Smooth muscle cell of bladder (primary cell): Measurements from ENCODE around the gene ZNF770. TPM values are rescaled to one million over a fixed set of nuclear protein-coding genes. Genes with fewer than 3 reads are reported as not detected.

Source experiments
- total RNA-seq: library from RNA; depleted of rRNA; stranded (reverse); fragments of >200 nt; gene quantifications from 2 replicates; pipeline ENCODE4 v1.2.3, GENCODE V29; 2014

Gene ZNF770
- total RNA-seq: 42.4 and 46.2 TPM in 2 replicates

GRCh38 chr15:34988027-34988902 is at the start of gene ZNF770:
Gene ZNF770, minus strand, starts transcription at chr15:34988287. Its CDS starts 4,853 bp downstream, at chr15:34983434.

GRCh38 chr15:34969340-34970097 is 18.6 kb downstream of the ZNF770 start, which contains the start of gene AQR:
Gene AQR, minus strand, starts transcription at chr15:34969742. Its CDS starts 129 bp downstream, at chr15:34969613.

Other genes with a start within 250 kb of the ZNF770 start
- not detected in 2 replicates for gene GJD2, start 233.3 kb downstream of the ZNF770 start, total RNA-seq
- not detected in 2 replicates for gene ACTC1, start 192.7 kb downstream of the ZNF770 start, total RNA-seq
- 19.5 and 20.9 TPM in 2 replicates for gene AQR, start 18.5 kb downstream of the ZNF770 start, total RNA-seq
- gene NANOGP8, start 97.0 kb upstream of the ZNF770 start, total RNA-seq: 0.14 TPM in 1 of 2 replicates, not detected in the other